GM19099 (cell line): Measurements from ENCODE around the gene ATP6V1C2.

Source experiments
- POLR2A ChIP-seq: IDR thresholded peaks from 3 replicates; pipeline ENCODE4 v1.6.1; 2011; ENCODE audit warnings: low read depth; ENCODE audit not compliant: insufficient read length; ENCODE audit errors: extremely low read depth

ATP6V1C2 gene

DNA sequence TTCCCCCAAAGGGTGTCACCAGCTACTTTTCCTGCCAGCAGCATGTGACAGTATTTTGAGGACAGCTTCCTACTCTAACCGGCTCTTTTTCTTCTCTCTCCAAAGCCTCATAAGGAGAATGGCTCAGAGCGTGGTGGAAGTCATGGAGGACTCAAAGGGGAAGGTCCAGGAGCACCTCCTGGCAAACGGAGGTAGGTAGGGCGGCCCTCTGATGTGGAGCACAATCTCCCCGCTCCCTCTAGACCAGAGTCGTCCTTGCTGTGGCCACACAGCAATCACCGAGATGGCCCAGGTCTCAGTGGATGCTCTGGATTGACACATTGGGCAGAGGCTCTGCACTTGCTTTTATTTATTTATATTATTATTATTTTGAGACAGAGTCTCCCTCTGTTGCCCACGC lies 32.4 kb downstream of the ATP6V1C2 start:
- no peak for TF ChIP-seq POLR2A

GRCh38 chr2:10755621-10756020 lies 34.2 kb downstream of the ATP6V1C2 start:
- TF ChIP-seq POLR2A, result no peak

DNA sequence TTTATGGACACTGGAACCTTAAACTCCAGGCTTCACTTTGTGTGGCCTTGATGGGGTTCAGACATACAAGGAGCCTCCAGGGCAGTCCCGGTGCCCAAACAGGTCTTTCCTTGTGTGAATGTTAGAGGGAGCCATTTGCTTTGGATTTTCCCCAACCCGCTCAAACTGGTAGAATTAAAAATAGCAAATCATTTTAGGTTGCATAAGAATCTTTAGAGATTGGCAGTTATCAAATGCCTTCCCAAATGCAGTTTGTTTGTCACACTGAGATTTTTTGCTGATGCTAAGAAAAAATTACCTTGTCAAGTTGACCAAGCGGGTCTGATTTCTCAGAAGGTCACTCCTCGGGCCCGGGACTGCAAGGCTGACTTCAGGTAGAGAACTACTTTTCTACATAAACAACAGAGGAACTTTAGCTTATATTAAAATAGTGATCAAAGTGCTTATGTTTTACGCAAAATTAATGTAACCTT lies 36.4 kb downstream of the ATP6V1C2 start:
- TF ChIP-seq POLR2A, result no peak

- TF ChIP-seq POLR2A, result no peak
Observed at GRCh38 chr2:10759151-10759714, 37.8 kb downstream of the ATP6V1C2 start.

- no peak for TF ChIP-seq POLR2A
Observed at GRCh38 chr2:10760794-10761504, 39.5 kb downstream of the ATP6V1C2 start.

DNA sequence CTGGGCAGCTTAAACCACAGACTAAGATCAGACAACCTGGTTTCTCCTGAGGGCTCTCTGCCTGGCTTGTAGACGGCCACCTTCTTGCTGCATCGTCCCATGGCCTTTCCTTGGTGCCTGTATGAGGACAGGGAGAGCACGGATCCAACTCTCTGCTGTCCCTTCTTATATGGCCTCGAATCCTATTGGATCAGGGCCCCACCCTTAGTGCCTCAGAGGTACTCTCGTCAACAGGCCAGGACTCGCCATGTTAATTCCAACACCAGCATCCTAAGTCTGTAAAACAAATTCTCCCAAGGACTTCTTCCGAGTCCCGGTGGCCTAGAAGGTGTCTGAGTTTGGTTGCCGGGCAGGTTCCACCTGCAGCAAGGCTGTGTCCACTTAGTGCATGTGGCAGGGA lies 40.2 kb downstream of the ATP6V1C2 start:
- TF ChIP-seq POLR2A, result no peak

DNA sequence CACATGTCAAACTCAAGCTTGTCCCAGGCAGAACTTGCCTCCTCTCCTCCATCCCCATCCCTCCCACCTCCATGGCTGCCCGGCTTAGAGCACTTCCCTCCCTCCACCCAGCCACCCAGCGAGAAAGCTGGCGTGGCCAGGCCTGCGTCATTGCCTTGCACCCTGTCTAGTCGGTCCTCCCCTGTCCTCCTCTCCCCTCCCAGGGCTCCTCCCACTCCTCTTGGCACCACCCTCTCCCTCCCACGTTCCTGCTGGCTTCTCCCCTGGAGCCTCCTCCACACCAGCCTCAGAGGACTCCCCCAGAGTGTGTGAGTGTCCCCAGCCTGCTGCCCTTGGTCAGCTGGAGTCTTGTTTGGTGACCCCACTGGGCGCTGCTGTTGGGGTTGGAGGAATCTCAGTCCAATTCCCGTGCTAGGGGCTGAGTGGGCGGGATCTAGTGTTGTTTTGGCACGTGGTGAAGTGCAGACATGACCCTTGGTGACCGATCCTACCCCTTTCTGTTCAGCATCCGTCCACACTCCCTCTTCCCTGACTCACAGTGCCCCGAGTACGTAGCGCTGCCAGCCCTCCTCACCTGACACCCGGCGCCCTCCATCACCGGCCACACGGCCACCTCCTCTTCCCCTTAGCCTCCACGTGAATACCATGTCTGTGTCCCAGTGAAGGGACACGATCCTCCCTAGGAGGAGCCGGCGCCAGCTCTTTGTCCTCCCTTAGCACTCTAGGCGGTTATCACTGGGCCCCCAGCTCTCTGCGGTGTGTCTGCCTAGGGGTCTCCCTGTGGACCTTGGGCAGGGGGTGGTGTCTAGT lies 41.4 kb downstream of the ATP6V1C2 start:
- no peak for TF ChIP-seq POLR2A

- no peak for TF ChIP-seq POLR2A
Observed at GRCh38 chr2:10763461-10763800, 42.0 kb downstream of the ATP6V1C2 start.

DNA sequence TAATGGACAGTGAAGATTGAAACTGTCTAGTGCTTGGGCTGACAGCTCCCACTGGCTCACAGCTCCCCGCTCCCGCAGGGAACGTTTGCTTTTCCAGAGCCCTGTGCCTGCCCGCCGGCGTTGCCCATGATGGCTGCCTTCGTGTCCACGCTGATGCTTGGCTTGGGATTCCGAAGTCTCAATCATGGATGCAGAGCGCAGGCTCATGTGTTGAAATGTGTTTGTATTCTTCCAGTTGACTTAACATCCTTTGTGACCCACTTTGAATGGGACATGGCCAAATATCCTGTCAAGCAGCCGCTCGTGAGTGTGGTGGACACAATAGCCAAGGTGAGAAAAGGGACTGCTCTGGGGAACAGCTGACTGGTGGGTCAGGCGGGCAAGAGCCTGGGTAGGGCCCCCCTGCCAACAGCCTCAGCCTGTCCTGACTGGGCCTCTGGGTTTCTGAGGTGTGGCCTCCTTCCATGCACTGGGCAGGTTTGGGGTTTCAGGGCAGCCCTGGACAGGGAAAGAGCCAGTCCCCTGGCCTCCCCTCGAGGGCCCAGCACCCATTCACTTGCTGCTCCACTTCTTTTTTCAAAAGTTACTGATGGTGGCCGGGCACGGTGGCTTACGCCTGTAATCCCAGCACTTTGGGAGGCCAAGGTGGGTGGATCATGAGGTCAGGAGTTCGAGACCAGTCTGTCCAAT lies 42.8 kb downstream of the ATP6V1C2 start:
- TF ChIP-seq POLR2A, result no peak

DNA sequence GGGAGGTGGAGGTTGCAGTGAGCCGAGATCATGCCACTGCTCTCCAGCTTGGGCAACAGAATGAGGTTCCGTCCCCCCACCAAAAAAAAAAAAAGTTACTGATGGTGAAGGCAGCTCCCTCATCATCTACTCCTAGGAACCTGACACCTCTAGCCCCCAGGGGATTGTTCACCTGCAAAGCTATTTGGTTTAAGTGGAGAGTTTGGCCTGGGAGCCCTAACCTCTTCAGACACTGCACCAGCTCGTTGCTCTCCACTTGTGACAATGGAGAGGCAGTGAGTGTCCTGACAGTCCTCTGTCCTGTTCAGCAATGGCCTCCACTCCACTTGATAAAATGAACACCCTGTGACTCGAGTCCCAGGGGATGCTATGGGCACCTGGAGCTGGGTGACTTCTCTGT lies 43.5 kb downstream of the ATP6V1C2 start:
- no peak for TF ChIP-seq POLR2A

DNA sequence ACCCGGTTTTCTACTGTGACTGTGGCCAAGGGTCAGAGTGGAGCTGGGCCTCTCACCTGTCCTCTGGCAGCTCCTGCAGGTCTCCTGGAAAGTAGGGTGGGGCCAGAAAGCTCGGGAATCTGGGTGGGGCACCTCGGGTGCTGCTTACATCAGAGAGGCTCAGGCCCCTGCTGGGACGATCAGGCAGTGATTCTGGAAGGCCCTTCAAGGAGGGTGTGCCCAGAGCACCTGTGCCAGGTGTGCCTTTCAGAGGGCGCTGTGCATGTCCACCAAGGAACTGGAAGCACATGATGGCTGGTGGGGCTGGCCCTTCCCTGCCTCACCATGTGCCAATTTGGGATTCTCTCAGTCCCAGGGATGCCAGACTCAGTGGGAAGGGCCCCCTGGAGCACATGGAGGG lies 44.0 kb downstream of the ATP6V1C2 start:
- no peak for TF ChIP-seq POLR2A

- no peak for TF ChIP-seq POLR2A
Observed at GRCh38 chr2:10765914-10766313, 44.5 kb downstream of the ATP6V1C2 start.

DNA sequence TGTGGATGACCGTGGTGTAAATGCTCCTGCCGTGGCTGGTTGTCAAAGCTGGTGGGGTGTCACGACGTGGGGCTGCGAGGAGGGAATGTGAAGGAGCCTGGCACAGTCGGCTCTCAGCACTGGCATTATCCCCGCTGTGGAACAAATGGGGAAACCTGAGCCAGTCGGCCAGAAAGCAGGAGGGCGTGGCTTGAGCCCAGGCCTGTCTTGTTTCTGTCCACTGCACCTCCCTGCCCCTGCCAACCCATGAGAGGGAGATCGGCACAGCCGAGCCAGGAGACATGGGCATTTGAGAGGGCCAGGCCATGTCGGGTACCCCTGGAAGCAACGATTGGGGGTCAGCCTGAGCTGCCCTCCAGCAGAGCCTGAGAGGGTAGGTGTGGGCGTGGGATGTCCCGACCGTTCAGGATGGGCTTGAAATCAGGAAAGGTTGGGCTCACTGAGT lies 46.7 kb downstream of the ATP6V1C2 start:
- TF ChIP-seq POLR2A, result no peak

- no peak for TF ChIP-seq POLR2A
Observed at GRCh38 chr2:10770956-10771750, 49.7 kb downstream of the ATP6V1C2 start.
